CD4-positive, alpha-beta T cell (primary cell): Measurements from ENCODE around the gene PRKCQ. TPM values are rescaled to one million over a fixed set of nuclear protein-coding genes. Genes with fewer than 3 reads are reported as not detected.

Experiments
- ATAC-seq: fragments of 200-7000 bp; cut with Tn5 transposase; one replicate; pipeline ENCODE4 v1.10.0; 2022; ENCODE audit warnings: mild to moderate bottlenecking; ENCODE audit not compliant: poor library complexity
- CTCF ChIA-PET: fragments of 350-600 bp; sonication (Branson Sonifier 250); formaldehyde crosslinking; loops from one replicate; lab custom pipeline; 2021; ENCODE audit warnings: antibody characterized with exemption, inconsistent platforms; lab: Charles Lee
- POLR2A ChIA-PET: fragments of 350-600 bp; sonication (Branson Sonifier 250); formaldehyde crosslinking; loops from one replicate; lab custom pipeline; 2021; ENCODE audit warnings: antibody characterized with exemption, inconsistent platforms; lab: Charles Lee
- DNase-seq, 14 experiments: peaks; one replicate each; pipeline ENCODE4 v3.0.0-alpha.2; 2013 to 2020; ENCODE audit warnings: mixed read lengths in 2 of 14
- H3K27ac ChIP-seq, 2 donors: one replicate each; pipeline versions ENCODE4 v1.5.1 to v1.7.0; 2013; ENCODE audit warnings: low read length in 2 of 2, low read depth in 1 of 2, mild to moderate bottlenecking in 1 of 2
- H3K27me3 ChIP-seq, 2 experiments: 1 replicate in 1 of 2; 2 replicates in 1 of 2; pipeline versions ENCODE4 v1.6.1 to v1.7.0; 2013; ENCODE audit warnings: low read length in 2 of 2, control low read depth in 1 of 2, mild to moderate bottlenecking in 1 of 2, moderate library complexity in 1 of 2; ENCODE audit not compliant: insufficient read depth in 2 of 2, control insufficient read depth in 1 of 2
- H3K36me3 ChIP-seq: one replicate; pipeline ENCODE4 v1.6.1; 2013; ENCODE audit warnings: low read length, control low read depth; ENCODE audit not compliant: insufficient read depth
- H3K4me1 ChIP-seq: one replicate; pipeline ENCODE4 v1.6.1; 2013; ENCODE audit warnings: low read length, control low read depth; ENCODE audit not compliant: insufficient read depth
- H3K4me3 ChIP-seq: one replicate; pipeline ENCODE4 v1.5.1; 2013; ENCODE audit warnings: mild to moderate bottlenecking, low read length, moderate library complexity
- H3K9me3 ChIP-seq, 2 experiments: 1 replicate in 1 of 2; 2 replicates in 1 of 2; pipeline versions ENCODE4 v1.6.1 to v1.7.0; 2013; ENCODE audit warnings: low read length in 2 of 2, mild to moderate bottlenecking in 2 of 2, control low read depth in 1 of 2, moderate library complexity in 1 of 2; ENCODE audit not compliant: control insufficient read depth in 1 of 2, insufficient read depth in 1 of 2
- H3K27ac Mint-ChIP-seq: one replicate; pipeline ENCODE4 v1.8.0; 2020; ENCODE audit warnings: mixed read lengths
- H3K27me3 Mint-ChIP-seq: one replicate; pipeline ENCODE4 v1.8.0; 2021; ENCODE audit warnings: mixed read lengths
- H3K36me3 Mint-ChIP-seq: one replicate; pipeline ENCODE4 v1.8.0; 2021; ENCODE audit warnings: low read depth, mixed read lengths
- H3K4me1 Mint-ChIP-seq: one replicate; pipeline ENCODE4 v1.8.0; 2021; ENCODE audit warnings: low read depth, mixed read lengths
- H3K4me3 Mint-ChIP-seq: one replicate; pipeline ENCODE4 v1.8.0; 2020; ENCODE audit warnings: mild to moderate bottlenecking, mixed read lengths
- H3K9me3 Mint-ChIP-seq: one replicate; pipeline ENCODE4 v1.8.0; 2020; ENCODE audit warnings: mixed read lengths
- CTCF ChIP-seq: fragments of 200-600 bp; IDR thresholded peaks from one replicate; pipeline ENCODE4 v1.8.0; 2022; ENCODE audit warnings: antibody characterized with exemption, mild to moderate bottlenecking
- intact Hi-C, 2 experiments: fragments of 100-400 bp; cut with DNase I in 1 of 2; cut with micrococcal nuclease in 1 of 2; formaldehyde crosslinking; loops; one replicate each; pipeline versions ENCODE4 v1.15.1 to v1.9.0; 2023 to 2025; cut with DNase I, micrococcal nuclease
- total RNA-seq, 174 experiments: library from RNA in 2 of 174; stranded (reverse) in 2 of 174; gene quantifications; one replicate each; pipeline ENCODE4 v1.2.3 and lab custom pipeline; 2021 to 2026

The PRKCQ gene
- total RNA-seq, 2 experiments from 2014 or later, result 43.4 to 43.9 TPM

- H3K9me3 ChIP-seq, result no peaks in the 10 kb centered on the region
- ATAC-seq (no peak), DNase-seq (no peak)
- H3K4me3 Mint-ChIP-seq, result no peak overlapping the region
- POLR2A ChIA-PET, result no interaction called here
- CTCF ChIA-PET, result interaction anchor here (1.0 kb wide), 1 partner anchor 260 kb away, joined by 3 read pairs; no protein-coding TSS in a partner anchor
- TF ChIP-seq CTCF, result no peak
- H3K27ac ChIP-seq, result no peak overlapping the region
- no peaks in the 10 kb centered on the region for H3K4me1 ChIP-seq
- no peak overlapping the region for H3K4me3 ChIP-seq
- peaks cover 7% of the 10 kb centered on the region for H3K36me3 Mint-ChIP-seq
- no peak overlapping the region for H3K27ac Mint-ChIP-seq
- H3K4me1 Mint-ChIP-seq, result peaks cover 1% of the 10 kb centered on the region
- intact Hi-C loops, result loop anchor here in 1 of 2 experiments (5.0 kb wide), 2 partner anchors 184 to 999 kb away; no protein-coding TSS in a partner anchor
- no peaks in the 10 kb centered on the region for H3K27me3 Mint-ChIP-seq
- H3K27me3 ChIP-seq, result no peaks in the 10 kb centered on the region
- H3K9me3 Mint-ChIP-seq, result no peaks in the 10 kb centered on the region
- H3K36me3 ChIP-seq, result no peaks in the 10 kb centered on the region
These were observed 161.4 kb downstream of the PRKCQ start for GRCh38 chr10:6418613-6419216.

- Histone ChIP-seq H3K36me3 (no peaks in the 10 kb centered on the region), H3K27ac (no peak overlapping the region), H3K27me3 (no peaks in the 10 kb centered on the region), H3K4me3 (no peak overlapping the region), H3K9me3 (no peaks in the 10 kb centered on the region), H3K4me1 (no peaks in the 10 kb centered on the region)
- intact Hi-C loops, result loop anchor here in 1 of 2 experiments (5.0 kb wide), 2 partner anchors 184 to 999 kb away; no protein-coding TSS in a partner anchor
- H3K27ac Mint-ChIP-seq, result no peak overlapping the region
- no peak for DNase-seq
- TF ChIP-seq CTCF, result no peak
- no peak for ATAC-seq
- H3K4me3 Mint-ChIP-seq, result no peak overlapping the region
- CTCF ChIA-PET, result interaction anchor here (1.0 kb wide), 1 partner anchor 260 kb away, joined by 3 read pairs; no protein-coding TSS in a partner anchor
- H3K36me3 Mint-ChIP-seq, result peaks cover 4% of the 10 kb centered on the region
- no peaks in the 10 kb centered on the region for H3K4me1 Mint-ChIP-seq
- POLR2A ChIA-PET, result no interaction called here
- H3K27me3 Mint-ChIP-seq, result no peaks in the 10 kb centered on the region
- no peaks in the 10 kb centered on the region for H3K9me3 Mint-ChIP-seq
These were observed 161.9 kb downstream of the PRKCQ start for GRCh38 chr10:6418167-6418566.

GRCh38 chr10:6416892-6417512 is 163.1 kb downstream of the PRKCQ start:
- intact Hi-C loops, result loop anchor here (1.0 to 5.0 kb wide), 6 partner anchors 185 to 1270 kb away; no protein-coding TSS in a partner anchor
- TF ChIP-seq CTCF, result peak; percentile 86
- ChIA-PET POLR2A (interaction anchor here (1.0 kb wide), 1 partner anchor 15 kb away, joined by 3 read pairs; no protein-coding TSS in a partner anchor), CTCF (interaction anchor here (1.0 kb wide), 1 partner anchor 10 kb away, joined by 3 read pairs; no protein-coding TSS in a partner anchor)
- ATAC-seq, result peak; percentile 76
- Histone ChIP-seq H3K27me3 (no peaks in the 10 kb centered on the region), H3K4me1 (no peaks in the 10 kb centered on the region), H3K27ac (no peak overlapping the region), H3K9me3 (no peaks in the 10 kb centered on the region), H3K4me3 (no peak overlapping the region), H3K36me3 (no peaks in the 10 kb centered on the region)
- Mint-ChIP-seq H3K27ac (no peak overlapping the region), H3K9me3 (no peaks in the 10 kb centered on the region), H3K36me3 (no peaks in the 10 kb centered on the region), H3K4me1 (peaks cover 5% of the 10 kb centered on the region), H3K4me3 (no peak overlapping the region), H3K27me3 (no peaks in the 10 kb centered on the region)
- DNase-seq, result peak in 4 of 14 experiments; percentile 22 to 76 (median 74)
